ENCODE data around the gene ERBB4. TPM values are rescaled to one million over a fixed set of nuclear protein-coding genes. Genes with fewer than 3 reads are reported as not detected.

Gene ERBB4
- total RNA-seq, 8 experiments from 2014 or later: 0.14 to 27.9 (median 7.9) TPM

- WGBS, 10 experiments: 0 to 80% (median 13%) methylated on average over 1 to 4 of the region's 5 CpGs; no CpG with 5 or more reads in 5 of the 10 experiments
- no peak overlapping the region for H3K4me3 ChIP-seq
- H3K27ac ChIP-seq: no peak overlapping the region
- H3K4me1 ChIP-seq (replicated peaks in 1 of 2): peaks cover 10 to 18% of the 10 kb centered on the region in 2 donors
- peak in 4 of 8 experiments; percentile 29 to 80 (median 58) for ATAC-seq (replicated peaks in 6 of 8)
- in situ Hi-C loops (cut with MboI; ENCODE audit: low pct_unique_long_range_greater_than_20kb in 2 of 9, low sequenced_read_pairs in 9 of 9, unreplicated experiment in 9 of 9): loop anchor here in 2 of 9 experiments (25.0 kb wide), 1 partner anchor 771 kb away; the partner anchor contains the start of gene ERBB4 (in 2 of the 2)
Measured at GRCh38 chr2:211766689-211767088, 771.9 kb downstream of the ERBB4 start.

DNA sequence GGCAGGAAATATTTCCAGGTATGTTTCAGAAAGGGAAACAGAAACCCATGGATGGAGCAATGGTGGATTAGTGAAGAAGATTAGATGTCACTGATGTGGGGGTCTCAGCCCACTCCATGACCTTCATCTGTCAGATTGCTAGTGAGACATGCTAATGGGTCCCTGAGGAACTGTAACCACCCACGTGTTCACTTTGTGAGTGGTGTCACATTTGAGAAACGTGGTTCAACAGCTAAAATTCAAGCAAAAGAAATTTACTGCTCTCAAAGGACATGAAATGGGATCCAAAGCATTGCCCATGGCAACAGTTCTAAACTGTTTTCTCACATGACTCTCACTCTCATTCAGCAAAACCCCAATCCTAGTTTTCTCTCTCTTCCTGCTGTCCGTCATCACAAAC lies 776.1 kb downstream of the ERBB4 start:
- ATAC-seq (replicated peaks in 6 of 8): peak in 5 of 8 experiments; percentile 23 to 68 (median 53)
- H3K27ac ChIP-seq: peak overlapping the region in 1 of 2 donors; percentile 39
- in situ Hi-C loops (cut with MboI; ENCODE audit: low pct_unique_long_range_greater_than_20kb in 2 of 9, low sequenced_read_pairs in 9 of 9, unreplicated experiment in 9 of 9): loop anchor here in 2 of 9 experiments (25.0 kb wide), 1 partner anchor 775 kb away; the partner anchor contains the start of gene ERBB4 (in 2 of the 2)
- WGBS, 10 experiments: 13 to 51% (median 25%) methylated on average over 1 to 3 of the region's 3 CpGs; no CpG with 5 or more reads in 6 of the 10 experiments
- H3K4me1 ChIP-seq (replicated peaks in 1 of 2): peaks cover 10 to 20% of the 10 kb centered on the region in 2 donors
- H3K4me3 ChIP-seq: no peak overlapping the region

DNA sequence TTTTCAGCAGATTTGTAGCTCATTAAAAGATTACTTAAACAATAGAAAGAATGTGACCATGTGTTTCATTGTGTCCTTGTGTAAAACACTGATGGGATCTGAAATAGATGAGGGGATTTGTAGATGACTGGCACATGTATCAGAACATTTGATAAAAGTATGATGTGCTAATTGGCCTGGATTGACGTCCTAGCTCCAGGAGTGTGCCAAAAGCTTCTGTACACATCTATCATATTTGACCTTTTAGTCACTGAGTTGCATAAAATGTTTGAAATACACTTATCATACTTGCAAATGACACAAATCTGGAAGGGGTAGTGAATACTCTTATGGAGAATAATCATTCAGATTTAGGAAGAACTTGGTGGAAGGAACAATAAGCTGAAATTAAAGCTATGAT lies 778.5 kb downstream of the ERBB4 start:
- Histone ChIP-seq H3K4me1 (replicated peaks in 1 of 2) (peaks cover 10 to 20% of the 10 kb centered on the region in 2 donors), H3K27ac (no peak overlapping the region), H3K4me3 (no peak overlapping the region)
- in situ Hi-C loops (cut with MboI; ENCODE audit: low pct_unique_long_range_greater_than_20kb in 2 of 9, low sequenced_read_pairs in 9 of 9, unreplicated experiment in 9 of 9): loop anchor here in 2 of 9 experiments (25.0 kb wide), 1 partner anchor 777 kb away; the partner anchor contains the start of gene ERBB4 (in 2 of the 2)
- ATAC-seq (replicated peaks in 6 of 8): no peak
- 0 to 100% (median 44%) methylated on average over 1 of the region's 1 CpG; no CpG with 5 or more reads in 2 of the 10 experiments for WGBS, 10 experiments

GRCh38 chr2:211756266-211756665 lies 782.3 kb downstream of the ERBB4 start:
- Histone ChIP-seq H3K27ac (no peak overlapping the region), H3K4me1 (replicated peaks in 1 of 2) (no peaks in the 10 kb centered on the region), H3K4me3 (no peak overlapping the region)
- in situ Hi-C loops (cut with MboI; ENCODE audit: low pct_unique_long_range_greater_than_20kb in 2 of 9, low sequenced_read_pairs in 9 of 9, unreplicated experiment in 9 of 9): loop anchor here in 2 of 9 experiments (25.0 kb wide), 1 partner anchor 781 kb away; the partner anchor contains the start of gene ERBB4 (in 2 of the 2)
- no peak for ATAC-seq (replicated peaks in 6 of 8)
- 18 to 100% (median 97%) methylated on average over 2 of the region's 2 CpGs; no CpG with 5 or more reads in 2 of the 10 experiments for WGBS, 10 experiments

GRCh38 chr2:211755187-211755586 lies 783.4 kb downstream of the ERBB4 start:
- WGBS, 10 experiments: 56 to 100% (median 100%) methylated on average over 1 to 6 of the region's 8 CpGs; no CpG with 5 or more reads in 4 of the 10 experiments
- H3K27ac ChIP-seq: no peak overlapping the region
- no peak for ATAC-seq (replicated peaks in 6 of 8)
- H3K4me1 ChIP-seq (replicated peaks in 1 of 2): no peaks in the 10 kb centered on the region
- in situ Hi-C loops (cut with MboI; ENCODE audit: low pct_unique_long_range_greater_than_20kb in 2 of 9, low sequenced_read_pairs in 9 of 9, unreplicated experiment in 9 of 9): loop anchor here in 2 of 9 experiments (25.0 kb wide), 1 partner anchor 782 kb away; the partner anchor contains the start of gene ERBB4 (in 2 of the 2)
- no peak overlapping the region for H3K4me3 ChIP-seq

GRCh38 chr2:211751848-211752247 lies 786.8 kb downstream of the ERBB4 start:
- 12 to 100% (median 69%) methylated on average over 1 to 3 of the region's 3 CpGs for WGBS, 10 experiments
- Histone ChIP-seq H3K4me1 (replicated peaks in 1 of 2) (no peaks in the 10 kb centered on the region), H3K27ac (no peak overlapping the region), H3K4me3 (no peak overlapping the region)
- ATAC-seq (replicated peaks in 6 of 8): no peak
- in situ Hi-C loops (cut with MboI; ENCODE audit: low pct_unique_long_range_greater_than_20kb in 2 of 9, low sequenced_read_pairs in 9 of 9, unreplicated experiment in 9 of 9): loop anchor here in 2 of 9 experiments (25.0 kb wide), 1 partner anchor 785 kb away; the partner anchor contains the start of gene ERBB4 (in 2 of the 2)

DNA sequence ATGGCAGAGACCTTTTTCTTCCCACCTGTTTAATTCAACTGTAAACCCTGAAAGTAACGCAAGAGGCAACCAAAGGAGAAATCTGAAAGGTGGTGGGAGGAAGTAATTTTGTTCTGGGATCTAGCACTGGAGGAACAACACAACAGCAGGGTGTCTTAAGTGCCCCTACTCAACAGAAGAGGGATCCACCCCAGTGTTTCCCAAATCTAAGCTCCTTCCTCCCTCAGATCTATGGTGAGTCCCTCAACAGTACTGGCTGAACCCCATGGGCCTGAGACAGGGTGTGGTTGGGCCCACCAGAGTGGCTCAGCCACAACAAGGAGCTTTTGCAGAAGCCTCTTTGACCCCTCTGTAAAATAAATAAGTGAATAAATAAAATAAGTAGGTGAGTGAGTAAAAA lies 790.3 kb downstream of the ERBB4 start:
- no peak overlapping the region for H3K27ac ChIP-seq
- no peak for ATAC-seq (replicated peaks in 6 of 8)
- WGBS, 10 experiments: 25 to 100% (median 80%) methylated on average over 1 of the region's 1 CpG; no CpG with 5 or more reads in 5 of the 10 experiments
- peaks cover 9 to 11% of the 10 kb centered on the region in 2 donors for H3K4me1 ChIP-seq (replicated peaks in 1 of 2)
- H3K4me3 ChIP-seq: no peak overlapping the region
- in situ Hi-C loops (cut with MboI; ENCODE audit: low pct_unique_long_range_greater_than_20kb in 2 of 9, low sequenced_read_pairs in 9 of 9, unreplicated experiment in 9 of 9): loop anchor here in 1 of 9 experiments (10.0 kb wide), 1 partner anchor 786 kb away; the partner anchor contains the start of gene ERBB4

DNA sequence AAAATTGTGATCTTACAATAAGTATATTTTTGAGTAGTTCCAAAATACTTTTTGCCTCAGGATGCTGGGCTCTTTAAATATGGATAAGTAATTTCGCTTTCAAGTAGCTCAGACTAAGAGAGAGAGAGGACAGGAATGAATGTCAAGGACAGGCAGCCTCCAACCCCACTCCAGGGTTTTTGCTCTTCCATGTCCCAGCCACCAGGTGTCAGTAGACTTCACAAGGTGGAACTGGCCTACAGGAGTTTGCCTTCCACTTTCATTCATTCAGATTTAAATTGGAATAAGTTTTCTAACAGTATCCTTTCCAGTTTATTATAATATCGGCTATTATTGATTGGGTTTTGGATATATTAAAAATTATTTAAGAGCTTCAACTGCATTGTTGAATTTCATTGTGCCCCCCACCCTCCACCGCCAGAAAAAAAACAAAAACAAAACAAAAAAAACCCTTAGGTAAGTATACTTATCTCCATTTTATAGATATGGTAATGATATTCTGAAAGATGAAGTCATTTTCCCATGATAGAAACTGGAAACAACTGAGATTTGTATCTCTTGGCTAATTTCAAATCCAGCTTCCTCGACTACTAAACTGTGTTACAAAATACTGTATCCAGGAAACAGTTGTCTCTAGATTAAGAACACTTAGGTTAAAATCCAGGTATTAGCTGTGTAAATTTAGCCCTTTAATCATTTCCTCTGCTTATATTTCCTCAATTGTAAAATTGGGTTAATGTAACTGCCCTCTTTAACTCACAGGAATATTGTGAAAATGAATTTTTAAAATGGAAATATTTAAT lies 793.1 kb downstream of the ERBB4 start:
- ATAC-seq (replicated peaks in 6 of 8): peak; percentile 82 to 91 (median 88)
- Histone ChIP-seq H3K4me1 (replicated peaks in 1 of 2) (peaks cover 14 to 20% of the 10 kb centered on the region in 2 donors), H3K27ac (no peak overlapping the region), H3K4me3 (no peak overlapping the region)
- 20 to 100% (median 50%) methylated on average over 1 to 4 of the region's 4 CpGs for WGBS, 10 experiments
- in situ Hi-C loops (cut with MboI; ENCODE audit: low pct_unique_long_range_greater_than_20kb in 2 of 9, low sequenced_read_pairs in 9 of 9, unreplicated experiment in 9 of 9): loop anchor here in 1 of 9 experiments (10.0 kb wide), 1 partner anchor 789 kb away; the partner anchor contains the start of gene ERBB4

DNA sequence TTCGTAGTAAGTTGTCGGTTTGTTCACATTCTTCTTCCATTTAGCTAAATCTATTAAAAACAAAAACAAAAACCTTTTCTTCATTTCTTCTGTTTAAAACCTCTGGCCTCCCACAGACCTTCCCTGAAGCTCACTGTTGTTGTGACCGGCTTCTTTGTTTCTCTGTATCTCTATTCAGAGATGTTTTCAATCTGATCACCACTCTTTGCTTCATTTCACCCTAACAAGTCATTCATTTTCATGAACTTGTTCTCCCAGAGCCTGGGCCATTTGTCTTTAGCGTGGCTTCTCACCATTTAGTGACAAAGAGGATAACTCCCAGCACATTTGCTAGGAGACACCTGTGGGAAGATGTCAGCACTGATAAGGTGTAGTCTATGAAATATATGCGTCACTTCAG lies 794.2 kb downstream of the ERBB4 start:
- H3K4me3 ChIP-seq: no peak overlapping the region
- peaks cover 14 to 20% of the 10 kb centered on the region in 2 donors for H3K4me1 ChIP-seq (replicated peaks in 1 of 2)
- ATAC-seq (replicated peaks in 6 of 8): peak in 5 of 8 experiments; percentile 67 to 83 (median 76)
- 10 to 67% (median 29%) methylated on average over 4 to 5 of the region's 5 CpGs for WGBS, 10 experiments
- H3K27ac ChIP-seq: peak overlapping the region; percentile 39 to 59
- in situ Hi-C loops (cut with MboI; ENCODE audit: low pct_unique_long_range_greater_than_20kb in 2 of 9, low sequenced_read_pairs in 9 of 9, unreplicated experiment in 9 of 9): loop anchor here in 1 of 9 experiments (10.0 kb wide), 1 partner anchor 790 kb away; the partner anchor contains the start of gene ERBB4

DNA sequence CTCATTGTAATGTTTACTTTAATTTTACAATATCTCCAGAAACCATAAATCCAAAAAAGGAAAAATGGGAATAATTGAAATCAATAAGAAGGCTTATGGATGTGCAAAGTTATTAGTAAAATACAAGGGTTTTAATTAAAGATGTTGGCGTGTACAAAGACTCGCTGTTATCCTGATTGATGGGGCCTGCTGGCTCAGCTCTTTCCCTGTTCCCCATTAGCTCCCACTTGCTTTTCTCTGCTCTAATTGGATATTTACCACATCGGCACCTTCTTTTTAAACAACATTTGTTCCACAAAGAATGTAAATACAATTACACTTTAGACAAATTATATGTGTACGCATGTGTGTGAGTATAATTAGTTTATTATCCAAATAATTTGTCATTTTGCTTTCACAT lies 796.6 kb downstream of the ERBB4 start:
- Histone ChIP-seq H3K4me3 (no peak overlapping the region), H3K4me1 (replicated peaks in 1 of 2) (peaks cover 14 to 20% of the 10 kb centered on the region in 2 donors), H3K27ac (no peak overlapping the region)
- WGBS, 10 experiments: 5 to 86% (median 61%) methylated on average over 1 to 4 of the region's 4 CpGs
- in situ Hi-C loops (cut with MboI; ENCODE audit: low pct_unique_long_range_greater_than_20kb in 2 of 9, low sequenced_read_pairs in 9 of 9, unreplicated experiment in 9 of 9): loop anchor here in 1 of 9 experiments (10.0 kb wide), 1 partner anchor 793 kb away; the partner anchor contains the start of gene ERBB4
- peak in 2 of 8 experiments; percentile 20 to 46 for ATAC-seq (replicated peaks in 6 of 8)

DNA sequence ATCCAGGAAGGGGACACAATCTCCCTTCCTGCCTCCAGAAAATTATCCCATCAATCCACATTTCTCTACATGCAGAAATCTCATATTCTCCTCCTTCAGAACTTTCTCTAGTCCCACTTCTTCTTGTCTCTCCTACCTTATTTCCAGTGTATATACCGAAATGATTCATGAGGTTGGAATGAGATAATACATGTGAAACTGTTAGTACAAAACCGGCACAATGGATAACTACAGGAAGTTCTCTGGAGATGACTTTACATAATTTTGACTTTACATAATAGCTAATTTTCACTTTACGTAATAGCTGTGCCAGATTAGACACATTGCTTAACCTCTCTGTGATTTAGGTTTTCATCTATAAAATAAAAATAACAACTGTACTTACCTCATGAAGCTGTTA lies 801.3 kb downstream of the ERBB4 start:
- ATAC-seq (replicated peaks in 6 of 8): no peak
- peaks cover 0 to 10% of the 10 kb centered on the region in 2 donors for H3K4me1 ChIP-seq (replicated peaks in 1 of 2)
- in situ Hi-C loops (cut with MboI; ENCODE audit: low pct_unique_long_range_greater_than_20kb in 2 of 9, low sequenced_read_pairs in 9 of 9, unreplicated experiment in 9 of 9): no loop called here
- 40 to 100% (median 90%) methylated on average over 1 to 3 of the region's 3 CpGs; no CpG with 5 or more reads in 1 of the 10 experiments for WGBS, 10 experiments
- no peak overlapping the region for H3K27ac ChIP-seq
- H3K4me3 ChIP-seq: no peak overlapping the region

DNA sequence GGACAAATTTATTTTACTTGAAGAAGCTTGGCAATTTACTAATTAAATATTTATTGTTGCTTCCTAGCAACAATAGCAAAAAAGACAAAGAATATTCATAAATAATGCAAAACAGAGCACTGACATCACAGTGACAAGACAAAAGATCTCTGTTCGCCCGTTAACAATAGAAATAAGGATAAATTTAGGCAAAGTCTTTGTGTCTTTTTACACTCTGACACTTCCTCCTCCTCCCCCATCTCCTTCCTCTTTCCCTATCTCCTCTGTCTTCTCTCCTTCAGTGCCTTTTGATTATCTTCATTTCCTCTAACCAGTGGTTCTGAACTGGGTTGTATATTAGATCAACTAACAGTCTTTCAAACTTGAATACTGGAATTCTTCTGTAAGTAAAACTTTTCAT lies 808.4 kb downstream of the ERBB4 start:
- ATAC-seq (replicated peaks in 6 of 8): no peak
- no peak overlapping the region for H3K27ac ChIP-seq
- no peak overlapping the region for H3K4me3 ChIP-seq
- H3K4me1 ChIP-seq (replicated peaks in 1 of 2): no peaks in the 10 kb centered on the region
- in situ Hi-C loops (cut with MboI; ENCODE audit: low pct_unique_long_range_greater_than_20kb in 2 of 9, low sequenced_read_pairs in 9 of 9, unreplicated experiment in 9 of 9): no loop called here
- 0 to 82% (median 63%) methylated on average over 2 of the region's 2 CpGs; no CpG with 5 or more reads in 3 of the 10 experiments for WGBS, 10 experiments

- Histone ChIP-seq H3K4me3 (no peak overlapping the region), H3K4me1 (replicated peaks in 1 of 2) (no peaks in the 10 kb centered on the region), H3K27ac (no peak overlapping the region)
- ATAC-seq (replicated peaks in 6 of 8): no peak
- in situ Hi-C loops (cut with MboI; ENCODE audit: low pct_unique_long_range_greater_than_20kb in 2 of 9, low sequenced_read_pairs in 9 of 9, unreplicated experiment in 9 of 9): no loop called here
Measured at GRCh38 chr2:211729433-211729832, 809.2 kb downstream of the ERBB4 start.
